Endothelial cell of umbilical vein (primary cell): ENCODE measurements around the gene ABAT. TPM values are rescaled to one million over a fixed set of nuclear protein-coding genes. Genes with fewer than 3 reads are reported as not detected.

Experiments
- BruUV-seq: library from RNA; stranded (reverse); fragments of 400-500 nt; replicated peaks from 2 replicates; lab custom pipeline; 2021; lab: Mats Ljungman, UMichigan
- CTCF ChIA-PET: fragments of 300-600, 350-600 bp; sonication (Branson Sonifier 250); formaldehyde crosslinking; loops from one replicate; lab custom pipeline; 2021; ENCODE audit warnings: antibody characterized with exemption, inconsistent platforms; lab: Charles Lee
- POLR2A ChIA-PET: fragments of 300-600, 350-600 bp; sonication (Branson Sonifier 250); formaldehyde crosslinking; loops from one replicate; lab custom pipeline; 2021; ENCODE audit warnings: antibody characterized with exemption, inconsistent platforms; lab: Charles Lee
- DNase-seq: peaks from one replicate; pipeline ENCODE4 v3.0.0-alpha.2; 2011; ENCODE audit warnings: low read depth, low spot score
- FAIRE-seq: peaks from 2 replicates; lab custom pipeline; 2011; peaks lifted over from hg19 to GRCh38; lab: Jason Lieb, UNC
- H2AFZ ChIP-seq: 2 replicates; pipeline ENCODE4 v1.6.0; 2012; ENCODE audit warnings: low read depth, low read length, control low read depth, inconsistent platforms
- H3K27ac ChIP-seq: 2 replicates; pipeline ENCODE4 v1.5.1; 2011; ENCODE audit warnings: low read depth, mild to moderate bottlenecking, control low read depth, low read length, moderate library complexity; ENCODE audit not compliant: insufficient read depth
- H3K27me3 ChIP-seq, 2 experiments: 2 replicates each; pipeline versions ENCODE4 v1.6.0 to v1.6.1; 2011; ENCODE audit warnings: low read length in 2 of 2, mixed read lengths in 1 of 2; ENCODE audit not compliant: control insufficient read depth in 2 of 2, insufficient read depth in 2 of 2
- H3K36me3 ChIP-seq, 2 experiments: 2 replicates in 1 of 2; 3 replicates in 1 of 2; pipeline ENCODE4 v1.5.1; 2011; ENCODE audit warnings: low read length in 2 of 2, mild to moderate bottlenecking in 1 of 2, moderate library complexity in 1 of 2; ENCODE audit not compliant: control insufficient read depth in 2 of 2, insufficient read depth in 2 of 2; ENCODE audit errors: extremely low read depth in 1 of 2
- H3K4me1 ChIP-seq: 3 replicates; pipeline ENCODE4 v1.5.1; 2011; ENCODE audit warnings: mild to moderate bottlenecking, low read length; ENCODE audit not compliant: control insufficient read depth, insufficient read depth; ENCODE audit errors: extremely low read depth
- H3K4me2 ChIP-seq: 2 replicates; pipeline ENCODE4 v1.6.1; 2011; ENCODE audit warnings: low read length, control low read depth, mixed read lengths; ENCODE audit not compliant: insufficient read depth
- H3K4me3 ChIP-seq, 3 experiments: fragments of 200-600 bp in 1 of 3; sonication (generic), shearing (Covaris generic) in 1 of 3; replicated peaks in 1 of 3; 2 replicates each; pipeline ENCODE4 v1.5.1; 2011 to 2016; ENCODE audit warnings: control low read depth in 3 of 3, low read length in 3 of 3, mild to moderate bottlenecking in 2 of 3, inconsistent platforms in 1 of 3, low read depth in 1 of 3, moderate library complexity in 1 of 3; ENCODE audit not compliant: insufficient read depth in 1 of 3
- H3K79me2 ChIP-seq: 2 replicates; pipeline ENCODE4 v1.6.0; 2012; ENCODE audit warnings: low read length, inconsistent platforms; ENCODE audit not compliant: control insufficient read depth, insufficient read depth
- H3K9ac ChIP-seq: replicated peaks from 2 replicates; pipeline ENCODE3; 2011; ENCODE audit warnings: low read length, control low read depth; ENCODE audit not compliant: insufficient read depth; ENCODE audit errors: extremely low read depth
- H3K9me1 ChIP-seq: replicated peaks from 3 replicates; pipeline ENCODE4 v1.6.0; 2011; ENCODE audit warnings: mild to moderate bottlenecking, low read length; ENCODE audit not compliant: control insufficient read depth, insufficient read depth; ENCODE audit errors: extremely low read depth
- H3K9me3 ChIP-seq: replicated peaks from 2 replicates; pipeline ENCODE4 v1.5.1; 2012; ENCODE audit warnings: low read length, inconsistent platforms; ENCODE audit not compliant: control insufficient read depth, insufficient read depth
- H4K20me1 ChIP-seq: replicated peaks from 2 replicates; pipeline ENCODE3; 2011; ENCODE audit warnings: mild to moderate bottlenecking, low read length; ENCODE audit not compliant: control insufficient read depth, insufficient read depth; ENCODE audit errors: extremely low read depth
- EZH2 ChIP-seq: IDR thresholded peaks from 2 replicates; pipeline ENCODE4 v1.6.1; 2012; ENCODE audit warnings: borderline replicate concordance, low read depth, mild to moderate bottlenecking, moderate library complexity, low read length, inconsistent platforms; ENCODE audit not compliant: severe bottlenecking
- MYC ChIP-seq: IDR thresholded peaks from one replicate; pipeline ENCODE4 v1.6.1; 2011; ENCODE audit warnings: mild to moderate bottlenecking, low read depth, low read length
- POLR2A ChIP-seq: IDR thresholded peaks from 2 replicates; pipeline ENCODE4 v1.6.1; 2012; ENCODE audit warnings: low read depth, mild to moderate bottlenecking, control low read depth, low read length
- dilution Hi-C: fragments of 300-500 bp; cut with MboI; formaldehyde crosslinking; loops from one replicate; pipeline ENCODE4 v1.15.0; 2019; ENCODE audit warnings: low sequenced_read_pairs; ENCODE audit not compliant: extremely low pct_ligation_motif_present
- intact Hi-C: fragments of 100-400 bp; cut with micrococcal nuclease; formaldehyde crosslinking; loops from one replicate; pipeline ENCODE4 v1.10.0; 2022
- polyA plus RNA-seq, 4 experiments: library from polyadenylated mRNA; depleted of rRNA in 3 of 4; stranded (reverse) in 3 of 4; unstranded in 1 of 4; fragments of >200 nt; gene quantifications; 2 replicates each; pipeline versions ENCODE4 v1.2.1 to v1.2.3, GENCODE V29; 2011 to 2012; ENCODE audit warnings: missing spikeins in 1 of 4
- total RNA-seq: library from RNA; stranded (reverse); gene quantifications from 2 replicates; pipeline ENCODE4 v1.2.3, GENCODE V29; 2021
- TF ChIP-seq, protein P1 (sequence below), 2 donors: IDR thresholded peaks; 1 replicate in 1 of 2; 2 replicates in 1 of 2; pipeline ENCODE4 v1.5.1; 2011; ENCODE audit warnings: low read length in 2 of 2, mild to moderate bottlenecking in 2 of 2, moderate library complexity in 2 of 2, control low read depth in 1 of 2, inconsistent platforms in 1 of 2, low read depth in 1 of 2; ENCODE audit not compliant: insufficient read depth in 1 of 2; ENCODE audit errors: extremely low read depth in 1 of 2

Gene ABAT
- total and polyA plus RNA-seq, 2 donors (not counting 3 experiments of a cell fraction or from before 2014, with no cell fraction given): 1.3 to 1.4 TPM

GRCh38 chr16:8718851-8719680, 44.6 kb downstream of the ABAT start:
- DNase-seq: no peak
- no peak overlapping the region for H3K4me3 ChIP-seq
- POLR2A ChIA-PET: no interaction called here

More at GRCh38 chr16:8718851-8719680, 44.6 kb downstream of the ABAT start:
- FAIRE-seq: no peak
- H3K4me1 ChIP-seq: no peaks in the 10 kb centered on the region
- CTCF ChIA-PET: interaction anchor here (0.6 to 1.4 kb wide), 2 partner anchors 10 to 24 kb away, joined by 3 read pairs; no protein-coding TSS in a partner anchor
- dilution Hi-C loops: no loop called here
- intact Hi-C loops: no loop called here
- no peak overlapping the region for H2AFZ ChIP-seq
- H4K20me1 ChIP-seq: no peaks in the 10 kb centered on the region
- H3K9ac ChIP-seq: no peak overlapping the region
- no peak overlapping the region for H3K4me2 ChIP-seq
- no TSS peak for BruUV-seq
- no peak overlapping the region for H3K27ac ChIP-seq
- H3K36me3 ChIP-seq: no peaks in the 10 kb centered on the region
- H3K27me3 ChIP-seq: no peaks in the 10 kb centered on the region
- no peaks in the 10 kb centered on the region for H3K9me1 ChIP-seq
- H3K9me3 ChIP-seq: no peaks in the 10 kb centered on the region
- H3K79me2 ChIP-seq: no peaks in the 10 kb centered on the region
- TF ChIP-seq POLR2A: no peak
- TF ChIP-seq, protein P1, sequence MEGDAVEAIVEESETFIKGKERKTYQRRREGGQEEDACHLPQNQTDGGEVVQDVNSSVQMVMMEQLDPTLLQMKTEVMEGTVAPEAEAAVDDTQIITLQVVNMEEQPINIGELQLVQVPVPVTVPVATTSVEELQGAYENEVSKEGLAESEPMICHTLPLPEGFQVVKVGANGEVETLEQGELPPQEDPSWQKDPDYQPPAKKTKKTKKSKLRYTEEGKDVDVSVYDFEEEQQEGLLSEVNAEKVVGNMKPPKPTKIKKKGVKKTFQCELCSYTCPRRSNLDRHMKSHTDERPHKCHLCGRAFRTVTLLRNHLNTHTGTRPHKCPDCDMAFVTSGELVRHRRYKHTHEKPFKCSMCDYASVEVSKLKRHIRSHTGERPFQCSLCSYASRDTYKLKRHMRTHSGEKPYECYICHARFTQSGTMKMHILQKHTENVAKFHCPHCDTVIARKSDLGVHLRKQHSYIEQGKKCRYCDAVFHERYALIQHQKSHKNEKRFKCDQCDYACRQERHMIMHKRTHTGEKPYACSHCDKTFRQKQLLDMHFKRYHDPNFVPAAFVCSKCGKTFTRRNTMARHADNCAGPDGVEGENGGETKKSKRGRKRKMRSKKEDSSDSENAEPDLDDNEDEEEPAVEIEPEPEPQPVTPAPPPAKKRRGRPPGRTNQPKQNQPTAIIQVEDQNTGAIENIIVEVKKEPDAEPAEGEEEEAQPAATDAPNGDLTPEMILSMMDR (IDR thresholded peaks at IDR 0.05; ENCODE audit: extremely low read depth in 1 of 2, insufficient read depth in 1 of 2, low read depth in 1 of 2, low read length in 2 of 2): no peak
- no peak for TF ChIP-seq MYC
- TF ChIP-seq EZH2: no peak
